ENCODE measurements around the gene NFAT5. TPM values are rescaled to one million over a fixed set of nuclear protein-coding genes. Genes with fewer than 3 reads are reported as not detected.
"Not testable (repeated sequence)": the region's sequence is repeated elsewhere in the genome, so short reads cannot be mapped to it uniquely, and the experiment has no call there.

Gene NFAT5, protein sequence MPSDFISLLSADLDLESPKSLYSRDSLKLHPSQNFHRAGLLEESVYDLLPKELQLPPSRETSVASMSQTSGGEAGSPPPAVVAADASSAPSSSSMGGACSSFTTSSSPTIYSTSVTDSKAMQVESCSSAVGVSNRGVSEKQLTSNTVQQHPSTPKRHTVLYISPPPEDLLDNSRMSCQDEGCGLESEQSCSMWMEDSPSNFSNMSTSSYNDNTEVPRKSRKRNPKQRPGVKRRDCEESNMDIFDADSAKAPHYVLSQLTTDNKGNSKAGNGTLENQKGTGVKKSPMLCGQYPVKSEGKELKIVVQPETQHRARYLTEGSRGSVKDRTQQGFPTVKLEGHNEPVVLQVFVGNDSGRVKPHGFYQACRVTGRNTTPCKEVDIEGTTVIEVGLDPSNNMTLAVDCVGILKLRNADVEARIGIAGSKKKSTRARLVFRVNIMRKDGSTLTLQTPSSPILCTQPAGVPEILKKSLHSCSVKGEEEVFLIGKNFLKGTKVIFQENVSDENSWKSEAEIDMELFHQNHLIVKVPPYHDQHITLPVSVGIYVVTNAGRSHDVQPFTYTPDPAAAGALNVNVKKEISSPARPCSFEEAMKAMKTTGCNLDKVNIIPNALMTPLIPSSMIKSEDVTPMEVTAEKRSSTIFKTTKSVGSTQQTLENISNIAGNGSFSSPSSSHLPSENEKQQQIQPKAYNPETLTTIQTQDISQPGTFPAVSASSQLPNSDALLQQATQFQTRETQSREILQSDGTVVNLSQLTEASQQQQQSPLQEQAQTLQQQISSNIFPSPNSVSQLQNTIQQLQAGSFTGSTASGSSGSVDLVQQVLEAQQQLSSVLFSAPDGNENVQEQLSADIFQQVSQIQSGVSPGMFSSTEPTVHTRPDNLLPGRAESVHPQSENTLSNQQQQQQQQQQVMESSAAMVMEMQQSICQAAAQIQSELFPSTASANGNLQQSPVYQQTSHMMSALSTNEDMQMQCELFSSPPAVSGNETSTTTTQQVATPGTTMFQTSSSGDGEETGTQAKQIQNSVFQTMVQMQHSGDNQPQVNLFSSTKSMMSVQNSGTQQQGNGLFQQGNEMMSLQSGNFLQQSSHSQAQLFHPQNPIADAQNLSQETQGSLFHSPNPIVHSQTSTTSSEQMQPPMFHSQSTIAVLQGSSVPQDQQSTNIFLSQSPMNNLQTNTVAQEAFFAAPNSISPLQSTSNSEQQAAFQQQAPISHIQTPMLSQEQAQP (N-terminal part only)
- total RNA-seq (10 to 100 TPM; 39.4 to 57.1 (median 49.0) TPM), polyA plus RNA-seq (1 to 10 TPM; 1.2 to 8.6 (median 1.6) TPM)

DNA sequence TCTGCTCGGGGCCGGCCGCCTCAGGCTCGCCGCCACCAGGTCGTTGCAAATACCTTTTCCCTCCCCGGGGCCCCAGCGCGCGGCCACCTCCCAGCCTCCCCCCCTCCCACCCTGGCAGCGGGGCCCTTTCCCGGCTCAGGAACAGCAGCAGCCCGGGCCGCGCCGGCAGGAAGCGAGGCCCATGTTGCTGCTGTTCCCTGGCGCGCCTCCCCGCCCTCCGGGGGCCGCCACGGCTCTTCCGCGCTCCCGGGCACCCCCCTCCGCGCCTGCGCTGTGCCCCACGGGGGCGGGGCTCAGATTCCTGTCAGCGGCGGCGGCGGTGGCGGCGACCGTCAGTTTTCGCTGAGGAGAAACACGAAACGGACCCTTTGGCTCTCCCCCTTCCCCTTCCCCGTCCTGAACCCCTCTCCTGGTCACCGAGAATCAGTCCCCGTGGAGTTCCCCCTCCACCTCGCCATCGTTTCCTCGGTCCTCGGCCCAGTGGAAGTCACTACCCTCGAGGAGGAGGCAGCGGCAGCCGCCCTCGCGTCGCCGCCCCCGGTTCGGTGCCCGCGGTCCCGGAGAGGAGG lies at the start of gene NFAT5:
Gene NFAT5 (plus strand): TSS at position 296 of the 569 bp plus-strand sequence. CDS start 336 bp downstream, outside the sequence.
- H3K4me3 ChIP-seq: peak within 1 kb of the TSS; percentile 83 to 96 (median 92)
- TF ChIP-seq EP300 (IDR thresholded peaks at IDR 0.05) (no peak), POLR2AphosphoS5 (IDR thresholded peaks at IDR 0.05) (peak; percentile 94 to 98 (median 96)), POLR2A (IDR thresholded peaks at IDR 0.05) (peak; percentile 72 to 86)
- TF ChIP-seq, protein P1, sequence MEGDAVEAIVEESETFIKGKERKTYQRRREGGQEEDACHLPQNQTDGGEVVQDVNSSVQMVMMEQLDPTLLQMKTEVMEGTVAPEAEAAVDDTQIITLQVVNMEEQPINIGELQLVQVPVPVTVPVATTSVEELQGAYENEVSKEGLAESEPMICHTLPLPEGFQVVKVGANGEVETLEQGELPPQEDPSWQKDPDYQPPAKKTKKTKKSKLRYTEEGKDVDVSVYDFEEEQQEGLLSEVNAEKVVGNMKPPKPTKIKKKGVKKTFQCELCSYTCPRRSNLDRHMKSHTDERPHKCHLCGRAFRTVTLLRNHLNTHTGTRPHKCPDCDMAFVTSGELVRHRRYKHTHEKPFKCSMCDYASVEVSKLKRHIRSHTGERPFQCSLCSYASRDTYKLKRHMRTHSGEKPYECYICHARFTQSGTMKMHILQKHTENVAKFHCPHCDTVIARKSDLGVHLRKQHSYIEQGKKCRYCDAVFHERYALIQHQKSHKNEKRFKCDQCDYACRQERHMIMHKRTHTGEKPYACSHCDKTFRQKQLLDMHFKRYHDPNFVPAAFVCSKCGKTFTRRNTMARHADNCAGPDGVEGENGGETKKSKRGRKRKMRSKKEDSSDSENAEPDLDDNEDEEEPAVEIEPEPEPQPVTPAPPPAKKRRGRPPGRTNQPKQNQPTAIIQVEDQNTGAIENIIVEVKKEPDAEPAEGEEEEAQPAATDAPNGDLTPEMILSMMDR (IDR thresholded peaks at IDR 0.05): no peak
- no peaks in the 10 kb centered on the region for H3K27me3 ChIP-seq
- WGBS, 2 donors: 1% methylated on average over 60 of the region's 60 CpGs
- peak; percentile 95 for DNase-seq
- peaks cover 0 to 50% (median 43%) of the 10 kb centered on the region in 4 donors for H3K4me1 ChIP-seq
- H3K9me3 ChIP-seq: no peaks in the 10 kb centered on the region
- intact Hi-C loops (cut with DNase I): loop anchor here (2.0 to 10.0 kb wide), 3 partner anchors 123 to 189 kb away; partner anchors contain the start of gene NOB1
- H3K36me3 ChIP-seq: no peaks in the 10 kb centered on the region
- peak within 1 kb of the TSS; percentile 98 to 99 (median 99) for H3K27ac ChIP-seq

DNA sequence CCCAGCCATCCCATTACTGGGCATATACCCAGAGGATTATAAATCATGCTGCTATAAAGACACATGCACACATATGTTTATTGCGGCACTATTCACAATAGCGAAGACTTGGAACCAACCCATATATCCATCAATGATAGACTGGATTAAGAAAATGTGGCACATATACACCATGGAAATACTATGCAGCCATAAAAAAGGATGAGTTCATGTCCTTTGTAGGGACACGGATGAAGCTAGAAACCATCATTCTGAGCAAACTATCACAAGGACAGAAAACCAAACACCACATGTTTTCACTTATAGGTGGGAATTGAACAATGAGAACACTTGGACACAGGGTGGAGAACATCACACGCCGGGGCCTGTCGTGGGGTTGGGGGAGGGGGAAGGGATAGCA lies 47.9 kb upstream of the NFAT5 start:
- H3K4me1 ChIP-seq; H3K4me3 ChIP-seq; H3K36me3 ChIP-seq; DNase-seq; H3K27me3 ChIP-seq; H3K9me3 ChIP-seq; H3K27ac ChIP-seq; intact Hi-C loops (cut with DNase I): not testable (repeated sequence)
- 92 to 95% methylated on average over 6 of the region's 6 CpGs for WGBS, 2 donors

DNA sequence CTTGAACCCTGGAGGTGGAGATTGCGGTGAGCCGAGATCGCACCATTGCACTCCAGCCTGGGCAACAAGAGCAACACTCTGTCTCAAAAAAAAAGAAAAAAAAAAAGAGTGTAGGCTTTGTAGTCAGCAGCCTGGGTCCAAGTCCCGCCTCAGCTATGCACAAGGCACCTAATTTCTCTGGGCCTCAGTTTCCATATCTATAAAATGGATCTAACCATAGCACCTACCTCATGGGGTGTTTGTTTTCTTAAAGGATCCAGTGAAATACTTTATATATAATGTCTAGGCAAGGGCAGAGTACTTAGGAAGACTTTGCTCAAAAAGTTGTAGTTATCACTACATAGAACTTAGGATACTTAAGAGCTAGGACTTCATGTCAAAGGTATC lies 45.4 kb upstream of the NFAT5 start:
- intact Hi-C loops (cut with DNase I): no loop called here
- Histone ChIP-seq H3K36me3 (no peaks in the 10 kb centered on the region), H3K4me3 (no peak overlapping the region), H3K27me3 (no peaks in the 10 kb centered on the region), H3K27ac (no peak overlapping the region), H3K4me1 (no peaks in the 10 kb centered on the region), H3K9me3 (no peaks in the 10 kb centered on the region)
- WGBS, 2 donors: 98% methylated on average over 4 of the region's 4 CpGs
- DNase-seq: no peak
- no peak for TF ChIP-seq POLR2AphosphoS5 (IDR thresholded peaks at IDR 0.05)
- no peak for TF ChIP-seq POLR2A (IDR thresholded peaks at IDR 0.05)
- TF ChIP-seq, protein P1 (IDR thresholded peaks at IDR 0.05): no peak
- TF ChIP-seq EP300 (IDR thresholded peaks at IDR 0.05): no peak

DNA sequence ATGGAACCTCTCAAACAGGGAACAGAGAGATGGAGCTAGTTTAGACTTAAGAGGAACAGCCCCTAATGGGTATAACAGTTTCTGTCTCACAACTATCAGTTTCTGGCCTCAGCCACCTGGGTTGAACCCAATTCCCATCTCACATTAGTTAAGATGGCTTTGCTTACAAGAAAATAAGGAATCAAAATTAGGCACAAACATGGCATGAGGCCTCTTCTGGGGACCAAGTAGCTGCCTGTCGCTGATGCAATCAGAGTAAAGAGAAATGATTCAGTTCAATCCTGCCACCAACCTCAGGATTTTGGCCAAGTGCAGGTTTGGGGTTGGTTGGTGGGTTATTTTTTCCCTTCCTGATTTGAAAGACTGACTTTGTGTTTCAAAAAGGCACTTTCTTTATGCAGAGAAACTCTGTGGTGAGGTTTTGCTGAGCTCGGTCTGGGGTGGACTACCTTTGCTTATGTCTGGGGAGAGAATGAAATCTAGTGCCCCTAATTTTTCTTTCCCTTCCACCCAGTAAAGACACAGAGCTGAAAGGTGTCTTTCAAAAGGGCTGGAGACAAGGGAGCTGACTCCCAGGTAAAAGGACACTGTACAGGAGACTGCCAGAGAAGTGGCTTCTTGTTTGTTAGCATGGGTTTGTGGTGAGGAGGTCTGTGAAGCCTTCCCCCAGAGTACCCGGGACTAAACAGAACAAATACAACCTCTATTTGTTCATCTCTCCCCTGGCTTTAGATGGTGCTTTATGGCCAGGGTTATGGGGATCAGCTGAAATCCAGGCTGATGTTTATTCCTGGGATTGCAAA lies 44.8 kb upstream of the NFAT5 start:
- H3K36me3 ChIP-seq: no peaks in the 10 kb centered on the region
- no peaks in the 10 kb centered on the region for H3K27me3 ChIP-seq
- intact Hi-C loops (cut with DNase I): no loop called here
- H3K4me1 ChIP-seq: no peaks in the 10 kb centered on the region
- no peak overlapping the region for H3K27ac ChIP-seq
- H3K9me3 ChIP-seq: no peaks in the 10 kb centered on the region
- TF ChIP-seq, protein P1 (IDR thresholded peaks at IDR 0.05): no peak
- TF ChIP-seq POLR2AphosphoS5 (IDR thresholded peaks at IDR 0.05): no peak
- TF ChIP-seq EP300 (IDR thresholded peaks at IDR 0.05): no peak
- no peak for TF ChIP-seq POLR2A (IDR thresholded peaks at IDR 0.05)
- DNase-seq: no peak
- no peak overlapping the region for H3K4me3 ChIP-seq
- 50 to 57% methylated on average over 3 of the region's 3 CpGs for WGBS, 2 donors
